WTC11 (cell line): ENCODE measurements around the gene APOBEC4. TPM values are rescaled to one million over a fixed set of nuclear protein-coding genes. Genes with fewer than 3 reads are reported as not detected.

Experiments
- ATAC-seq: fragments of 200-7000 bp; cut with Tn5 transposase; 2 replicates; pipeline ENCODE4 v1.10.0; 2021; ENCODE audit warnings: mild to moderate bottlenecking, moderate library complexity
- CTCF ChIA-PET: fragments of 300-600 bp; sonication (Branson Sonifier 250); formaldehyde crosslinking; loops from one replicate; lab custom pipeline; 2021; ENCODE audit warnings: antibody characterized with exemption; lab: Charles Lee
- POLR2A ChIA-PET: fragments of 350-600 bp; sonication (Branson Sonifier 250); formaldehyde crosslinking; loops from one replicate; lab custom pipeline; 2021; ENCODE audit warnings: antibody characterized with exemption; lab: Charles Lee
- DNase-seq: peaks from one replicate; pipeline ENCODE4 v3.0.0; 2021; ENCODE audit warnings: low spot score
- H3K27ac Mint-ChIP-seq: 2 replicates; pipeline ENCODE4 v1.8.0; 2021; ENCODE audit warnings: mixed read lengths
- H3K27me3 Mint-ChIP-seq: 2 replicates; pipeline ENCODE4 v1.8.0; 2021; ENCODE audit warnings: low read depth, mild to moderate bottlenecking, moderate library complexity, mixed read lengths
- H3K36me3 Mint-ChIP-seq: 2 replicates; pipeline ENCODE4 v1.8.0; 2021; ENCODE audit warnings: mixed read lengths
- H3K4me1 Mint-ChIP-seq: 2 replicates; pipeline ENCODE4 v1.8.0; 2022; ENCODE audit warnings: mixed read lengths
- H3K4me3 Mint-ChIP-seq: 2 replicates; pipeline ENCODE4 v1.8.0; 2021; ENCODE audit warnings: mild to moderate bottlenecking, moderate library complexity, mixed read lengths
- H3K9me3 Mint-ChIP-seq: 2 replicates; pipeline ENCODE4 v1.8.0; 2021; ENCODE audit warnings: mixed read lengths
- CBFB ChIP-seq: sonication (generic); formaldehyde crosslinking; IDR thresholded peaks from 2 replicates; pipeline ENCODE4 v1.8.1; 2022; ENCODE audit warnings: mild to moderate bottlenecking, low read depth, missing genetic modification reagents
- CDX4 ChIP-seq: fragments of 250-450 bp; sonication (Bioruptor Pico); IDR thresholded peaks from 2 replicates; pipeline ENCODE4 v1.9.0; 2021; ENCODE audit warnings: moderate library complexity, mild to moderate bottlenecking, inconsistent platforms, borderline replicate concordance
- CREM ChIP-seq: sonication (generic); formaldehyde crosslinking; IDR thresholded peaks from 2 replicates; pipeline ENCODE4 v1.8.1; 2022; ENCODE audit warnings: mild to moderate bottlenecking, missing genetic modification reagents, moderate library complexity
- FOXP4 ChIP-seq: sonication (generic); formaldehyde crosslinking; IDR thresholded peaks from 2 replicates; pipeline ENCODE4 v1.8.0; 2022; ENCODE audit warnings: mild to moderate bottlenecking, missing genetic modification reagents
- GABPB1 ChIP-seq: sonication (generic); formaldehyde crosslinking; IDR thresholded peaks from 2 replicates; pipeline ENCODE4 v1.8.1; 2023; ENCODE audit warnings: mild to moderate bottlenecking, missing genetic modification reagents
- JUN ChIP-seq: sonication (generic); formaldehyde crosslinking; IDR thresholded peaks from 2 replicates; pipeline ENCODE4 v1.8.0; 2023; ENCODE audit warnings: mild to moderate bottlenecking, missing genetic modification reagents
- MYBL2 ChIP-seq: sonication (generic); formaldehyde crosslinking; IDR thresholded peaks from 2 replicates; pipeline ENCODE4 v1.8.1; 2023; ENCODE audit warnings: mild to moderate bottlenecking, moderate library complexity, missing genetic modification reagents
- NFE2L1 ChIP-seq: sonication (generic); formaldehyde crosslinking; IDR thresholded peaks from 2 replicates; pipeline ENCODE4 v1.8.1; 2023; ENCODE audit warnings: missing genetic modification reagents
- NR1H2 ChIP-seq: sonication (generic); formaldehyde crosslinking; IDR thresholded peaks from 2 replicates; pipeline ENCODE4 v1.9.0; 2021; ENCODE audit warnings: mild to moderate bottlenecking, moderate library complexity, missing genetic modification reagents
- NR3C1 ChIP-seq: sonication (generic); formaldehyde crosslinking; conservative IDR thresholded peaks from 2 replicates; pipeline ENCODE4 v1.8.1; 2023; ENCODE audit warnings: low read depth, mild to moderate bottlenecking, missing genetic modification reagents
- OVOL2 ChIP-seq: fragments of 250-450 bp; sonication (Bioruptor Pico); IDR thresholded peaks from 2 replicates; pipeline ENCODE4 v1.9.0; 2021; ENCODE audit warnings: mild to moderate bottlenecking, borderline replicate concordance
- PRDM15 ChIP-seq: sonication (generic); formaldehyde crosslinking; IDR thresholded peaks from 2 replicates; pipeline ENCODE4 v1.8.0; 2022; ENCODE audit warnings: missing genetic modification reagents
- SMAD4 ChIP-seq: sonication (generic); formaldehyde crosslinking; IDR thresholded peaks from 2 replicates; pipeline ENCODE4 v1.8.0; 2022; ENCODE audit warnings: mild to moderate bottlenecking, missing genetic modification reagents
- SOX15 ChIP-seq: fragments of 250-450 bp; sonication (Bioruptor Pico); IDR thresholded peaks from 2 replicates; pipeline ENCODE4 v1.9.0; 2021; ENCODE audit warnings: mild to moderate bottlenecking
- SP1 ChIP-seq: sonication (generic); formaldehyde crosslinking; conservative IDR thresholded peaks from 2 replicates; pipeline ENCODE4 v1.8.1; 2022; ENCODE audit warnings: missing genetic modification reagents
- USF2 ChIP-seq: sonication (generic); formaldehyde crosslinking; IDR thresholded peaks from 2 replicates; pipeline ENCODE4 v1.8.1; 2023; ENCODE audit warnings: mild to moderate bottlenecking, missing genetic modification reagents, moderate library complexity
- ZMAT4 ChIP-seq: fragments of 250-450 bp; sonication (Bioruptor Pico); IDR thresholded peaks from 2 replicates; pipeline ENCODE4 v1.9.0; 2021; ENCODE audit warnings: mild to moderate bottlenecking
- ZNF425 ChIP-seq: fragments of 250-450 bp; sonication (Bioruptor Pico); conservative IDR thresholded peaks from 2 replicates; pipeline ENCODE4 v1.9.0; 2021; ENCODE audit warnings: mild to moderate bottlenecking
- ZNF671 ChIP-seq: fragments of 250-450 bp; sonication (Bioruptor Pico); IDR thresholded peaks from 2 replicates; pipeline ENCODE4 v1.8.0; 2021; ENCODE audit warnings: mild to moderate bottlenecking
- ZSCAN18 ChIP-seq: fragments of 250-450 bp; sonication (Bioruptor Pico); IDR thresholded peaks from 2 replicates; pipeline ENCODE4 v2.1.2; 2022; ENCODE audit warnings: mild to moderate bottlenecking, moderate library complexity
- total RNA-seq: library from RNA; stranded (reverse); gene quantifications from 3 replicates; pipeline ENCODE4 v1.2.3, GENCODE V29; 2021
- TF ChIP-seq, protein P1 (sequence below): sonication (generic); formaldehyde crosslinking; IDR thresholded peaks from 2 replicates; pipeline ENCODE4 v1.8.0; 2023; ENCODE audit warnings: missing genetic modification reagents, mild to moderate bottlenecking, borderline replicate concordance

Gene APOBEC4
- total RNA-seq, 1 experiment from 2014 or later, result not detected

DNA sequence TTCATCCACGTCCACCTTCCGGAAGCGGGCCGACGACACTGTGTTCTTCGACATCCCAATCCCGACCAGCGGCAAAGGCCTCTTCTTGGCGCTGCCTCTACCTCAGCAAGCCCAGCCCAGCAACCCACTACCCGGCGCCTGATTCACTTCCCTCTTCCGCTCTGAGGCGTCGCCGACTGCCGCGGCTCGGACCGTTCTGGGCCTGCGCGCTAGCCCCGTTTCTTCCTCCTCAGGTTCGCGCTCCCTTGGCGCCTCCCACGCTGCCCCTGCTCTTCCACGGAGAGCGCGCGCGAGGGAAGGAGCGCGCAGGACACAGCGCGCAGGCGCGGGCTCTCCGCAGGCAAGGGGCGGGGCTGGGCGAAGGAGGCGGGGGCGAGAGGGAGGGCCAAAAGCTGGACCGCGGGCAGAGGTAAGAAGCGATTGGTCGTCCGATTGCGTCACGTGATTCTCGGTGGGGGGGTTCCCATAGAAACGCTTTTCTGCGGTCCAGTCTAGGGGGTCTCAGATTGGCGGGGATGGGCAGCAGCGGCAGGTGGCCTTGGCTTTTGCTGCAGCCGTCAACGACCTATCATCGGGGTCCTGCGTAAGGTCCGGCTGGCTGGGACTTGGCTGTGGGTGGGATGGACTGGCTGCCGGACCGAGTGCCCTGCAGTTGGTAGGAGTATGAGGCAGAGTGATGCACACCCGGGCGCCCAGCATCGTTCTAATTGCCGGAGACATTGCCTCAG, 17.3 kb downstream of the APOBEC4 start, which contains the start of gene ARPC5:
TSS of gene ARPC5 (minus strand) at position 178 of the 728 bp plus-strand sequence. CDS start at position 54, 124 bp downstream.
- peak; percentile 96 for DNase-seq
- ATAC-seq, result peak; percentile 82
- ChIA-PET POLR2A (no interaction called here), CTCF (interaction anchor here (0.8 to 2.4 kb wide), 2 partner anchors 20 to 280 kb away, joined by 3 to 7 read pairs; no protein-coding TSS in a partner anchor)
- no peaks in the 10 kb centered on the region for H3K9me3 Mint-ChIP-seq
- peaks cover 34% of the 10 kb centered on the region for H3K4me1 Mint-ChIP-seq
- H3K27ac Mint-ChIP-seq, result peak within 1 kb of the TSS; percentile 94
- peaks cover 15% of the 10 kb centered on the region for H3K27me3 Mint-ChIP-seq
- H3K4me3 Mint-ChIP-seq, result peak within 1 kb of the TSS; percentile 98
- H3K36me3 Mint-ChIP-seq, result peaks cover 1% of the 10 kb centered on the region; the same call in 1 of the 2 replicates
- TF ChIP-seq SMAD4 (CRISPR knock-in tag), result no peak
- TF ChIP-seq, protein P1, sequence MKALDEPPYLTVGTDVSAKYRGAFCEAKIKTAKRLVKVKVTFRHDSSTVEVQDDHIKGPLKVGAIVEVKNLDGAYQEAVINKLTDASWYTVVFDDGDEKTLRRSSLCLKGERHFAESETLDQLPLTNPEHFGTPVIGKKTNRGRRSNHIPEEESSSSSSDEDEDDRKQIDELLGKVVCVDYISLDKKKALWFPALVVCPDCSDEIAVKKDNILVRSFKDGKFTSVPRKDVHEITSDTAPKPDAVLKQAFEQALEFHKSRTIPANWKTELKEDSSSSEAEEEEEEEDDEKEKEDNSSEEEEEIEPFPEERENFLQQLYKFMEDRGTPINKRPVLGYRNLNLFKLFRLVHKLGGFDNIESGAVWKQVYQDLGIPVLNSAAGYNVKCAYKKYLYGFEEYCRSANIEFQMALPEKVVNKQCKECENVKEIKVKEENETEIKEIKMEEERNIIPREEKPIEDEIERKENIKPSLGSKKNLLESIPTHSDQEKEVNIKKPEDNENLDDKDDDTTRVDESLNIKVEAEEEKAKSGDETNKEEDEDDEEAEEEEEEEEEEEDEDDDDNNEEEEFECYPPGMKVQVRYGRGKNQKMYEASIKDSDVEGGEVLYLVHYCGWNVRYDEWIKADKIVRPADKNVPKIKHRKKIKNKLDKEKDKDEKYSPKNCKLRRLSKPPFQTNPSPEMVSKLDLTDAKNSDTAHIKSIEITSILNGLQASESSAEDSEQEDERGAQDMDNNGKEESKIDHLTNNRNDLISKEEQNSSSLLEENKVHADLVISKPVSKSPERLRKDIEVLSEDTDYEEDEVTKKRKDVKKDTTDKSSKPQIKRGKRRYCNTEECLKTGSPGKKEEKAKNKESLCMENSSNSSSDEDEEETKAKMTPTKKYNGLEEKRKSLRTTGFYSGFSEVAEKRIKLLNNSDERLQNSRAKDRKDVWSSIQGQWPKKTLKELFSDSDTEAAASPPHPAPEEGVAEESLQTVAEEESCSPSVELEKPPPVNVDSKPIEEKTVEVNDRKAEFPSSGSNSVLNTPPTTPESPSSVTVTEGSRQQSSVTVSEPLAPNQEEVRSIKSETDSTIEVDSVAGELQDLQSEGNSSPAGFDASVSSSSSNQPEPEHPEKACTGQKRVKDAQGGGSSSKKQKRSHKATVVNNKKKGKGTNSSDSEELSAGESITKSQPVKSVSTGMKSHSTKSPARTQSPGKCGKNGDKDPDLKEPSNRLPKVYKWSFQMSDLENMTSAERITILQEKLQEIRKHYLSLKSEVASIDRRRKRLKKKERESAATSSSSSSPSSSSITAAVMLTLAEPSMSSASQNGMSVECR (CRISPR knock-in tag), result peak; percentile 62; the same call in 1 of the 2 replicates
- no peak for TF ChIP-seq JUN (CRISPR knock-in tag)
- peak; percentile 77; the same call in 1 of the 2 replicates for TF ChIP-seq NFE2L1 (CRISPR knock-in tag)
- TF ChIP-seq MYBL2, result peak; percentile 48; the same call in 1 of the 2 replicates
- no peak for TF ChIP-seq CDX4 (CRISPR knock-in tag)
- no peak for TF ChIP-seq ZMAT4
- TF ChIP-seq ZNF671 (CRISPR knock-in tag), result no peak
- 0 out of 2 replicates have a peak, but pooled peaks have one; percentile 4 for TF ChIP-seq CREM (CRISPR knock-in tag)
- TF ChIP-seq GABPB1 (CRISPR knock-in tag), result 0 out of 2 replicates have a peak, but pooled peaks have one; percentile 13
- TF ChIP-seq OVOL2 (CRISPR knock-in tag), result no peak
- no peak for TF ChIP-seq NR1H2 (CRISPR knock-in tag)
- TF ChIP-seq PRDM15, result no peak
- peak; percentile 79 for TF ChIP-seq SP1 (CRISPR knock-in tag)
- no peak for TF ChIP-seq ZNF425 (CRISPR knock-in tag)
- TF ChIP-seq USF2 (CRISPR knock-in tag), result peak; percentile 97
- TF ChIP-seq NR3C1 (CRISPR knock-in tag), result no peak
- TF ChIP-seq FOXP4 (CRISPR knock-in tag), result 0 out of 2 replicates have a peak, but pooled peaks have one; percentile 56
- no peak for TF ChIP-seq SOX15 (CRISPR knock-in tag)
- no peak for TF ChIP-seq CBFB (CRISPR knock-in tag)
- TF ChIP-seq ZSCAN18 (CRISPR knock-in tag), result no peak
